ENCODE data around the gene ATP11A.

- TF ChIP-seq ZNF274 (IDR thresholded peaks at IDR 0.05; ENCODE audit: low read depth, low read length) = no peak
- no peak for TF ChIP-seq YY1 (IDR thresholded peaks at IDR 0.05; ENCODE audit: insufficient read depth, insufficient read length)
These were observed 148.9 kb downstream of the ATP11A start for GRCh38 chr13:112838842-112839117.

Measured in NT2/D1 (cell line).